Measurements from ENCODE around the gene IL2RA. TPM values are rescaled to one million over a fixed set of nuclear protein-coding genes. Genes with fewer than 3 reads are reported as not detected.

Gene IL2RA
- total and polyA plus RNA-seq, 10 of the 15 experiments (the other 5 are each of a cell fraction or from before 2014, with no cell fraction given), result 2.2 to 6.0 (median 4.9) TPM

- TF ChIP-seq E2F8 (IDR thresholded peaks at IDR 0.05; ENCODE audit: low read depth, partially characterized antibody) (peak; percentile 89), RUNX3 (IDR thresholded peaks at IDR 0.05; ENCODE audit: low read length) (peak; percentile 100), CUX1 (IDR thresholded peaks at IDR 0.05; ENCODE audit: insufficient replicate concordance, low read depth, low read length) (peak; percentile 84), ZNF622 (IDR thresholded peaks at IDR 0.05) (no peak), NRF1 (conservative IDR thresholded peaks at IDR 0.05; ENCODE audit: low read depth, low read length) (no peak), JUND (IDR thresholded peaks at IDR 0.05; ENCODE audit: low read depth, low read length) (peak; percentile 67; the same call in 1 of the 2 replicates), ATF2 (IDR thresholded peaks at IDR 0.05; ENCODE audit: low read length) (peak; percentile 99), MEF2A (IDR thresholded peaks at IDR 0.05; ENCODE audit: insufficient read depth, low read depth, low read length) (peak; percentile 93), HDAC6 (IDR thresholded peaks at IDR 0.05; ENCODE audit: unreplicated experiment) (no peak), ZNF687 (IDR thresholded peaks at IDR 0.05) (no peak; the same call in 1 of the 2 replicates), HDAC2 (IDR thresholded peaks at IDR 0.05) (no peak), RAD21 (IDR thresholded peaks at IDR 0.05; ENCODE audit: insufficient read depth, low read depth, low read length) (peak; percentile 74), RCOR1 (conservative IDR thresholded peaks at IDR 0.05; ENCODE audit: low read depth, low read length) (0 out of 2 replicates have a peak, but pooled peaks have one; percentile 39), YBX1 (IDR thresholded peaks at IDR 0.05) (no peak), SP1 (IDR thresholded peaks at IDR 0.05; ENCODE audit: low read depth, low read length) (peak; percentile 84), ZZZ3 (IDR thresholded peaks at IDR 0.05; ENCODE audit: control insufficient read depth, insufficient read length, low read depth) (no peak)
These were observed 11.2 kb downstream of the IL2RA start (continued) for GRCh38 chr10:6050801-6051445.
